Fibroblast of skin of left quadriceps (primary cell): ENCODE data around the gene DNASE2.
A peak's percentile ranks its signal among the peaks of the same experiment; 100 is the strongest.

Experiments
- DNase-seq, 2 experiments: peaks; one replicate each; pipeline ENCODE4 v3.0.0-alpha.2; 2013; ENCODE audit warnings: low read depth in 2 of 2

The DNASE2 gene

GRCh38 chr19:12886969-12887747 lies 5.9 kb upstream of the DNASE2 start, which contains the start of gene KLF1:
Gene KLF1, minus strand, starts transcription at chr19:12887201. Its CDS starts 61 bp downstream, at chr19:12887140.
- DNase-seq, result no peak

GRCh38 chr19:12886651-12886968 lies 5.4 kb upstream of the DNASE2 start:
- no peak for DNase-seq

GRCh38 chr19:12885749-12886650 lies 4.8 kb upstream of the DNASE2 start:
- no peak for DNase-seq

GRCh38 chr19:12884926-12885748 lies 3.9 kb upstream of the DNASE2 start:
- DNase-seq, result no peak

GRCh38 chr19:12884627-12884925 lies 3.3 kb upstream of the DNASE2 start:
- no peak for DNase-seq

- DNase-seq, result no peak
These were observed 3.0 kb upstream of the DNASE2 start for GRCh38 chr19:12884202-12884601.

GRCh38 chr19:12882589-12882988 lies 1.3 kb upstream of the DNASE2 start:
- DNase-seq, result no peak

GRCh38 chr19:12880551-12881171 lies 588 bp downstream of the DNASE2 start:
- no peak for DNase-seq

GRCh38 chr19:12875086-12875485 lies 6.2 kb downstream of the DNASE2 start:
- DNase-seq, result no peak

GRCh38 chr19:12873891-12874745 lies 7.1 kb downstream of the DNASE2 start:
- DNase-seq, result no peak

- peak in 1 of 2 experiments; percentile 11 for DNase-seq
These were observed 8.0 kb downstream of the DNASE2 start for GRCh38 chr19:12872941-12873890.

GRCh38 chr19:12872255-12872654 lies 9.0 kb downstream of the DNASE2 start:
- DNase-seq, result no peak

GRCh38 chr19:12871681-12872080 lies 9.6 kb downstream of the DNASE2 start:
- DNase-seq, result no peak

- no peak for DNase-seq
These were observed 12.6 kb downstream of the DNASE2 start for GRCh38 chr19:12868540-12869112.

- DNase-seq, result peak in 1 of 2 experiments; percentile 31
These were observed 13.8 kb downstream of the DNASE2 start for GRCh38 chr19:12867120-12868099.

- no peak for DNase-seq
These were observed 14.7 kb downstream of the DNASE2 start for GRCh38 chr19:12866416-12867119.

- no peak for DNase-seq
These were observed 15.4 kb downstream of the DNASE2 start for GRCh38 chr19:12865746-12866415.
